K562 (cell line): ENCODE results near the gene PRDM15. TPM values are rescaled to one million over a fixed set of nuclear protein-coding genes. Genes with fewer than 3 reads are reported as not detected.
A peak's percentile ranks its signal among the peaks of the same experiment; 100 is the strongest.

ENCODE experiments used
- ATAC-seq: fragments of 200-7000 bp; cut with Tn5 transposase; 3 replicates; pipeline ENCODE4 v1.9.1; 2020; ENCODE audit warnings: moderate library complexity
- BruUV-seq: library from RNA; stranded (reverse); fragments of 400-500 nt; replicated peaks from 2 replicates; lab custom pipeline; 2021; lab: Mats Ljungman, UMichigan
- CTCF ChIA-PET: fragments of 300-600 bp; formaldehyde crosslinking; extraction: SDS; loops from one replicate; lab custom pipeline; 2021; ENCODE audit warnings: low intra/inter-chr PET ratio; lab: Yijun Ruan, JAX
- POLR2A ChIA-PET: fragments of 300-600, 350-650 bp; sonication (Branson Sonifier 250); formaldehyde crosslinking; extraction: SDS; loops from one replicate; lab custom pipeline; 2021; ENCODE audit warnings: antibody characterized with exemption, inconsistent platforms; lab: Yijun Ruan, JAX
- DNase-seq, 4 experiments: peaks; one replicate each; pipeline versions ENCODE4 v3.0.0 to v3.0.0-alpha.2; 2011 to 2018; ENCODE audit warnings: low spot score in 3 of 4, mixed read lengths in 3 of 4; ENCODE audit errors: extremely low read depth in 1 of 4
- FAIRE-seq: peaks from 2 replicates; lab custom pipeline; 2011; peaks lifted over from hg19 to GRCh38; lab: Jason Lieb, UNC
- H2AFZ ChIP-seq: 2 replicates; pipeline ENCODE4 v1.6.0; 2011; ENCODE audit warnings: low read depth, low read length, control low read depth, inconsistent platforms
- H3K27ac ChIP-seq: fragments of 200-600 bp; 3 replicates; pipeline ENCODE4 v1.8.0; 2011; ENCODE audit warnings: low read depth, mild to moderate bottlenecking, control low read depth, inconsistent platforms, low read length, moderate library complexity, mixed read lengths; ENCODE audit errors: extremely low read depth
- H3K27me3 ChIP-seq, 2 experiments: fragments of 300-600 bp in 1 of 2; 2 replicates in 1 of 2; 3 replicates in 1 of 2; pipeline versions ENCODE4 v1.6.0 to v1.8.0; 2011; ENCODE audit warnings: inconsistent platforms in 2 of 2, low read length in 2 of 2, mild to moderate bottlenecking in 1 of 2, mixed read lengths in 1 of 2, moderate library complexity in 1 of 2; ENCODE audit not compliant: control insufficient read depth in 2 of 2, insufficient read depth in 2 of 2
- H3K36me3 ChIP-seq: fragments of 300-600 bp; 3 replicates; pipeline ENCODE4 v1.8.0; 2011; ENCODE audit warnings: mild to moderate bottlenecking, low read length, inconsistent platforms; ENCODE audit not compliant: control insufficient read depth, insufficient read depth
- H3K4me1 ChIP-seq, 2 experiments: fragments of 200-600 bp in 1 of 2; replicated peaks in 1 of 2; 2 replicates in 1 of 2; 3 replicates in 1 of 2; pipeline versions ENCODE4 v1.5.1 to v1.8.0; 2011; ENCODE audit warnings: inconsistent platforms in 2 of 2, low read length in 2 of 2, mild to moderate bottlenecking in 1 of 2, mixed read lengths in 1 of 2, moderate library complexity in 1 of 2; ENCODE audit not compliant: control insufficient read depth in 2 of 2, insufficient read depth in 2 of 2
- H3K4me2 ChIP-seq: 2 replicates; pipeline ENCODE4 v1.6.1; 2011; ENCODE audit warnings: low read length, control low read depth, inconsistent platforms, mixed read lengths; ENCODE audit not compliant: insufficient read depth
- H3K4me3 ChIP-seq: fragments of 200-600 bp; sonication (generic), shearing (Covaris generic); 2 replicates; pipeline ENCODE4 v1.5.1; 2016; ENCODE audit warnings: control low read depth, inconsistent platforms
- H3K79me2 ChIP-seq: fragments of 200-600 bp; 3 replicates; pipeline ENCODE4 v1.8.0; 2011; ENCODE audit warnings: low read length, inconsistent platforms; ENCODE audit not compliant: control insufficient read depth, insufficient read depth
- H3K9ac ChIP-seq, 2 experiments: 2 replicates each; pipeline versions ENCODE4 v1.6.0 to v1.6.1; 2011; ENCODE audit warnings: low read depth in 2 of 2, low read length in 2 of 2, control low read depth in 1 of 2, inconsistent platforms in 1 of 2, mild to moderate bottlenecking in 1 of 2, mixed read lengths in 1 of 2; ENCODE audit not compliant: insufficient read depth in 1 of 2
- H3K9me1 ChIP-seq: one replicate; pipeline ENCODE4 v1.6.0; 2011; ENCODE audit warnings: inconsistent platforms, mild to moderate bottlenecking, low read length, moderate library complexity; ENCODE audit not compliant: control insufficient read depth, insufficient read depth
- H3K9me3 ChIP-seq: replicated peaks from 2 replicates; pipeline ENCODE4 v1.5.1; 2011; ENCODE audit warnings: low read depth, low read length, inconsistent platforms; ENCODE audit not compliant: control insufficient read depth, insufficient read depth
- H4K20me1 ChIP-seq: replicated peaks from 2 replicates; pipeline ENCODE4 v1.6.1; 2011; ENCODE audit warnings: low read length, inconsistent platforms, mixed read lengths; ENCODE audit not compliant: control insufficient read depth, insufficient read depth
- C11orf30 ChIP-seq: fragments of 450-650 bp; IDR thresholded peaks from 2 replicates; pipeline ENCODE4 v1.6.1; 2016; ENCODE audit warnings: low read depth, mild to moderate bottlenecking
- E2F3 ChIP-seq: fragments of 250-450 bp; sonication (Bioruptor Pico); IDR thresholded peaks from 2 replicates; pipeline ENCODE4 v1.4.0; 2020; ENCODE audit warnings: mild to moderate bottlenecking
- EHMT2 ChIP-seq: fragments of 450-650 bp; IDR thresholded peaks from 2 replicates; pipeline ENCODE4 v1.6.1; 2018; ENCODE audit warnings: antibody characterized with exemption
- EP400 ChIP-seq: fragments of 450-650 bp; IDR thresholded peaks from 2 replicates; pipeline ENCODE4 v1.6.1; 2017; ENCODE audit warnings: antibody characterized with exemption, mild to moderate bottlenecking, moderate library complexity
- FIP1L1 ChIP-seq: fragments of 200-400 bp; formaldehyde crosslinking; IDR thresholded peaks from 2 replicates; pipeline ENCODE4 v1.6.1; 2018; ENCODE audit warnings: mild to moderate bottlenecking, low read depth, low read length; ENCODE audit not compliant: poor library complexity, severe bottlenecking
- FOXK1 ChIP-seq: sonication (generic); formaldehyde crosslinking; IDR thresholded peaks from 2 replicates; pipeline ENCODE4 v1.8.0; 2022; ENCODE audit warnings: missing genetic modification reagents, mild to moderate bottlenecking, borderline replicate concordance
- IRF2 ChIP-seq: sonication (generic); formaldehyde crosslinking; IDR thresholded peaks from 2 replicates; pipeline ENCODE4 v1.8.1; 2022; ENCODE audit warnings: mild to moderate bottlenecking, missing genetic modification reagents
- KDM4B ChIP-seq, 2 experiments: fragments of 450-650 bp in 1 of 2; sonication (generic) in 1 of 2; IDR thresholded peaks; 2 replicates each; pipeline ENCODE4 v1.6.1; 2016 to 2017; ENCODE audit warnings: borderline replicate concordance in 2 of 2, antibody characterized with exemption in 1 of 2, low read depth in 1 of 2, mild to moderate bottlenecking in 1 of 2
- NCOA2 ChIP-seq, 2 experiments: fragments of 450-650 bp; IDR thresholded peaks; 2 replicates each; pipeline ENCODE4 v1.6.1; 2018; ENCODE audit warnings: mild to moderate bottlenecking in 2 of 2, moderate library complexity in 1 of 2; ENCODE audit not compliant: partially characterized antibody in 2 of 2
- RBM25 ChIP-seq: fragments of 200-400 bp; formaldehyde crosslinking; IDR thresholded peaks from 2 replicates; pipeline ENCODE4 v1.6.1; 2018; ENCODE audit warnings: low read length, low read depth, moderate library complexity; ENCODE audit not compliant: severe bottlenecking
- SETDB1 ChIP-seq: IDR thresholded peaks from one replicate; pipeline ENCODE4 v1.6.1; 2012; ENCODE audit warnings: low read length, control low read depth, inconsistent platforms
- TFAM ChIP-seq: fragments of 250-450 bp; sonication (Bioruptor Pico); conservative IDR thresholded peaks from 2 replicates; pipeline ENCODE4 v1.5.0; 2021; ENCODE audit warnings: mild to moderate bottlenecking, moderate library complexity
- ZBED1 ChIP-seq: IDR thresholded peaks from 2 replicates; pipeline ENCODE4 v1.6.1; 2014
- ZNF134 ChIP-seq: fragments of 250-450 bp; sonication (Bioruptor Pico); conservative IDR thresholded peaks from 2 replicates; pipeline ENCODE4 v1.4.0; 2020
- ZNF589 ChIP-seq: fragments of 200-800 bp; sonication (Bioruptor generic); IDR thresholded peaks from 2 replicates; pipeline ENCODE4 v1.6.1; 2016; ENCODE audit warnings: low read depth, missing genetic modification characterization, missing compliant biosample characterization
- ZNF644 ChIP-seq: fragments of 200-800 bp; sonication (Bioruptor generic); IDR thresholded peaks from 2 replicates; pipeline ENCODE4 v1.6.1; 2016; ENCODE audit warnings: low read depth, missing genetic modification characterization, missing compliant biosample characterization
- WGBS: fragments of 100-300 bp; shearing (Covaris generic); methylation state at CpG from one replicate; pipeline ENCODE4 v1.1.6; 2016; ENCODE audit warnings: low coverage, mixed read lengths; ENCODE audit not compliant: insufficient coverage; ENCODE audit errors: missing lambda C conversion rate; 5-methylcytosine and 5-hydroxymethylcytosine counted together
- in situ Hi-C: fragments of 300-500 bp; cut with MboI; formaldehyde crosslinking; loops from 4 replicates; pipeline ENCODE4 v1.15.0; 2018; ENCODE audit warnings: inconsistent platforms, mixed read lengths
- intact Hi-C: fragments of 100-400 bp; cut with micrococcal nuclease; formaldehyde crosslinking; loops from 2 replicates; pipeline ENCODE4 v1.14.2; 2022
- polyA plus RNA-seq, 8 experiments: library from polyadenylated mRNA; depleted of rRNA in 4 of 8; stranded (reverse) in 5 of 8; unstranded in 3 of 8; fragments of >200 nt; fragmentation: Nextera tagmentation in 2 of 8; fragmentation: Illumina TruSeq in 1 of 8; extraction: Ambion mirVana in 2 of 8; extraction: Trizol in 1 of 8; gene quantifications; 2 replicates each; pipeline versions ENCODE4 v1.2.1 to v1.2.3, GENCODE V29; 2011 to 2014; ENCODE audit warnings: inconsistent platforms in 1 of 8, missing spikeins in 1 of 8
- total RNA-seq, 7 experiments: library from RNA; depleted of rRNA in 6 of 7; stranded (reverse); fragments of >200 nt in 6 of 7; fragmentation: Illumina TruSeq in 2 of 7; extraction: Trizol in 2 of 7; gene quantifications; 2 replicates each; pipeline versions ENCODE4 v1.2.1 to v1.2.3, GENCODE V29; 2011 to 2021; ENCODE audit warnings: low replicate concordance in 1 of 7
- TF ChIP-seq, protein P1 (sequence below): fragments of 450-650 bp; formaldehyde crosslinking; conservative IDR thresholded peaks from 2 replicates; pipeline ENCODE4 v1.4.0; 2022; ENCODE audit warnings: mild to moderate bottlenecking, missing genetic modification characterization

The PRDM15 gene
- total and polyA plus RNA-seq, 9 of the 15 experiments (the other 6 are each of a cell fraction or from before 2014, with no cell fraction given): 0.93 to 9.2 (median 6.2) TPM

DNA sequence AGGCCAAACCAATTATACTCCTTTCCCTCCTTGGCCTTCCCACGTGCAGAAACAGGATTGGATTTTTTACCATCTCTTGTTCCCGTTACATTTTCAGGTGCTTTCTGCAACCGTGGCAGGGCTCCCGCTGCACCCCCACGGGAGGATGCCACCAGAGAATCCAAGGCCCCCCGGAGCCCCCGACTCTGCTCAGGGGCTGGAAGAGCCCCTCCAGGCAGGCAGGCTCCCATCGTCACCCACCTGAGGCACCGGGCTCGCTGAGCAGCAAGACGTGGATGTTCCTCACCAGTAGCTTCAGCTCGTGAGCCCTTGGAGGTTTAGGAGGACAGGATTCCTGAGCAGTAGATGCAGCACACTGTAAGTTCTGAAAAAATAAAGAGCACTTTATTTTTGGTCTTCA lies 35.2 kb upstream of the PRDM15 start (continued):
- TF ChIP-seq, protein P1, sequence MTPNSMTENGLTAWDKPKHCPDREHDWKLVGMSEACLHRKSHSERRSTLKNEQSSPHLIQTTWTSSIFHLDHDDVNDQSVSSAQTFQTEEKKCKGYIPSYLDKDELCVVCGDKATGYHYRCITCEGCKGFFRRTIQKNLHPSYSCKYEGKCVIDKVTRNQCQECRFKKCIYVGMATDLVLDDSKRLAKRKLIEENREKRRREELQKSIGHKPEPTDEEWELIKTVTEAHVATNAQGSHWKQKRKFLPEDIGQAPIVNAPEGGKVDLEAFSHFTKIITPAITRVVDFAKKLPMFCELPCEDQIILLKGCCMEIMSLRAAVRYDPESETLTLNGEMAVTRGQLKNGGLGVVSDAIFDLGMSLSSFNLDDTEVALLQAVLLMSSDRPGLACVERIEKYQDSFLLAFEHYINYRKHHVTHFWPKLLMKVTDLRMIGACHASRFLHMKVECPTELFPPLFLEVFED: no peak
- no peak for TF ChIP-seq FOXK1 (CRISPR knock-in tag)
- no peak for TF ChIP-seq KDM4B (IDR thresholded peaks at IDR 0.05; ENCODE audit: borderline replicate concordance in 2 of 2, low read depth in 1 of 2)
- TF ChIP-seq IRF2: no peak
- TF ChIP-seq ZNF134: no peak
- no peak for TF ChIP-seq SETDB1
- no peak for TF ChIP-seq RBM25
- TF ChIP-seq E2F3 (CRISPR knock-in tag): no peak
- no peak for TF ChIP-seq NCOA2 (IDR thresholded peaks at IDR 0.05; ENCODE audit: partially characterized antibody in 2 of 2)
- TF ChIP-seq ZNF644: no peak
- no peak for TF ChIP-seq ZBED1
- TF ChIP-seq TFAM: no peak

DNA sequence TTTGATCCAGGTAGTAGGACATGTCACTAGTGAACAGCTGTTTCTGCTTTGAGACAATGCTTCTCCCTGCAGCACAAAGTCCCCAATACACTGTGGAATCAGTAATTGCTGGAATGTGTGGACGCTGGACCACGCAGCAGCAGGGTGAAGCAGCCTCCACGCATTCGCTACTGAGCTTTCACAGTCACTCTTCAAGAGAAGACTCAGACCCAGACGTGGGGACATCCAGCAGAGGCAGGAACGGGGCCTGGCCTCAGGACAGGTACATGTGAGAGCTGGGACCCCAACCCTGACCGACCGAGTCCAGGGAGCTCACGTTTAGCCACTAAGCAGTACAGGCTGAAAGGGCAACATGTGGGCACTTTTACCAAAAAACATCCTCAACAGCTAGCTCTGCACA lies 34.1 kb upstream of the PRDM15 start:
- H3K9me1 ChIP-seq: no peaks in the 10 kb centered on the region
- intact Hi-C loops (no loop called here), in situ Hi-C loops (no loop called here)
- peaks cover 0 to 3% of the 10 kb centered on the region in 2 experiments; a peak in 1 of 5 replicates for H3K4me1 ChIP-seq
- no peaks in the 10 kb centered on the region for H3K9me3 ChIP-seq
- ATAC-seq: no peak
- CTCF ChIA-PET: interaction anchor here (0.6 kb wide), 1 partner anchor 1760 kb away, joined by 5 read pairs; no protein-coding TSS in a partner anchor
- TF ChIP-seq EHMT2 (no peak), EP400 (no peak), C11orf30 (no peak), ZNF589 (CRISPR knock-in tag) (no peak), NCOA2 (IDR thresholded peaks at IDR 0.05; ENCODE audit: partially characterized antibody in 2 of 2) (no peak), FIP1L1 (no peak)
- H4K20me1 ChIP-seq: no peaks in the 10 kb centered on the region
- peaks cover 62% of the 10 kb centered on the region for H3K36me3 ChIP-seq
- WGBS: 90% methylated on average over 9 of the region's 9 CpGs
- FAIRE-seq: no peak
- H3K4me2 ChIP-seq: no peak overlapping the region
- DNase-seq: no peak
- H3K27me3 ChIP-seq: no peaks in the 10 kb centered on the region
- H2AFZ ChIP-seq: no peak overlapping the region
- H3K27ac ChIP-seq: no peak overlapping the region
- BruUV-seq: no TSS peak
- POLR2A ChIA-PET: interaction anchor here (0.6 kb wide), 1 partner anchor 29 kb away, joined by 3 read pairs; no protein-coding TSS in a partner anchor
- H3K4me3 ChIP-seq: no peak overlapping the region
- 0 out of 4 replicates have a peak overlapping the region, but pooled peaks of 1 of the 2 experiments have one; percentile 29 for H3K9ac ChIP-seq
- H3K79me2 ChIP-seq: no peaks in the 10 kb centered on the region
